GM23338 (cell line): ENCODE measurements around the gene TBC1D5.

Experiments used
- EZH2 ChIP-seq: fragments of 200-600 bp; sonication (generic); IDR thresholded peaks from one replicate; pipeline ENCODE4 v1.8.0; 2017; ENCODE audit warnings: antibody characterized with exemption, mild to moderate bottlenecking, low read depth; ENCODE audit not compliant: unreplicated experiment
- EZH2phosphoT487 ChIP-seq: fragments of 200-600 bp; sonication (generic); IDR thresholded peaks from one replicate; pipeline ENCODE4 v1.8.1; 2018; ENCODE audit warnings: antibody characterized with exemption; ENCODE audit not compliant: unreplicated experiment
- JUNB ChIP-seq: IDR thresholded peaks from one replicate; pipeline ENCODE4 v1.6.1; 2016; ENCODE audit warnings: antibody characterized with exemption; ENCODE audit not compliant: unreplicated experiment
- POLR2AphosphoS5 ChIP-seq: IDR thresholded peaks from 2 replicates; pipeline ENCODE4 v1.6.1; 2016; ENCODE audit warnings: antibody characterized with exemption, low read depth
- TF ChIP-seq, protein P1 (sequence below), 2 experiments: fragments of 200-600 bp in 1 of 2; sonication (generic) in 1 of 2; conservative IDR thresholded peaks; 2 replicates each; pipeline versions ENCODE4 v1.5.1 to v1.6.1; 2016 to 2017; ENCODE audit warnings: antibody characterized with exemption in 2 of 2, low read depth in 2 of 2, mild to moderate bottlenecking in 2 of 2, moderate library complexity in 1 of 2
- TF ChIP-seq, protein P2 (sequence below): IDR thresholded peaks from one replicate; pipeline ENCODE4 v1.6.1; 2018; ENCODE audit warnings: antibody characterized with exemption; ENCODE audit not compliant: unreplicated experiment

DNA sequence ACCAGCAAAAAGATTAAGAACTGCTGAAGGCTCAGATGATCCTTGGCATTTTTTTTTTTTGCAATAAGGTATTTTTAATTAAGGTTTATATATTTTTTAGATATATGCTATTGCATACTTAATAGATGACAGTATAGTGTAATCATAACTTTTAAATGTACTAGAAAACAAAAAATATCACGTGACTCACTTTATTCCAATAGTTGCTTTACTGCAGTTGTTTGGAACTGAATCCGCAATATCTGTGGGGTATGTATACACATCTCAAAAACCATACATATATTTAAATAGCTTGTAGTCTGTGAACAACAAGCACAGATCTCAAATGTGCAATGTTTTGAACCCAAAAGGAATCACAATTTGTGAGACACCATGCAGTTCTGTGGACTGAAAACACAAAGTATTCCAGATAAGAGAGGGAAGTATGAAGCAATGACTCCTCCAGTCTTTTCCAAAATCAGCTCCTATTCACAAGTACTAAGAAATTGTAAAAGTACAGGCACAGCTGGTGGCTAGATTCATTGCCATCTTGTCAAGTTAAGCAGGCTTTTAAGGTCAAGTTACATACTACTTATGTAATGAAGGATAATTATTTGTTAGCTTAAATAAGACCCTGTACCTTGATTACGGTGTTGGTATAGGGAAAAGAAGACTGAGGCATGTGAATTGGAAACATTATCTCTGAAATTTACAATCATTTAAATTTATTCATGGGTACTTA is 331.1 kb downstream of the TBC1D5 start:
- TF ChIP-seq, protein P1, sequence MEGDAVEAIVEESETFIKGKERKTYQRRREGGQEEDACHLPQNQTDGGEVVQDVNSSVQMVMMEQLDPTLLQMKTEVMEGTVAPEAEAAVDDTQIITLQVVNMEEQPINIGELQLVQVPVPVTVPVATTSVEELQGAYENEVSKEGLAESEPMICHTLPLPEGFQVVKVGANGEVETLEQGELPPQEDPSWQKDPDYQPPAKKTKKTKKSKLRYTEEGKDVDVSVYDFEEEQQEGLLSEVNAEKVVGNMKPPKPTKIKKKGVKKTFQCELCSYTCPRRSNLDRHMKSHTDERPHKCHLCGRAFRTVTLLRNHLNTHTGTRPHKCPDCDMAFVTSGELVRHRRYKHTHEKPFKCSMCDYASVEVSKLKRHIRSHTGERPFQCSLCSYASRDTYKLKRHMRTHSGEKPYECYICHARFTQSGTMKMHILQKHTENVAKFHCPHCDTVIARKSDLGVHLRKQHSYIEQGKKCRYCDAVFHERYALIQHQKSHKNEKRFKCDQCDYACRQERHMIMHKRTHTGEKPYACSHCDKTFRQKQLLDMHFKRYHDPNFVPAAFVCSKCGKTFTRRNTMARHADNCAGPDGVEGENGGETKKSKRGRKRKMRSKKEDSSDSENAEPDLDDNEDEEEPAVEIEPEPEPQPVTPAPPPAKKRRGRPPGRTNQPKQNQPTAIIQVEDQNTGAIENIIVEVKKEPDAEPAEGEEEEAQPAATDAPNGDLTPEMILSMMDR (conservative IDR thresholded peaks at IDR 0.05; ENCODE audit: low read depth in 2 of 2) = no peak
- TF ChIP-seq, protein P2, sequence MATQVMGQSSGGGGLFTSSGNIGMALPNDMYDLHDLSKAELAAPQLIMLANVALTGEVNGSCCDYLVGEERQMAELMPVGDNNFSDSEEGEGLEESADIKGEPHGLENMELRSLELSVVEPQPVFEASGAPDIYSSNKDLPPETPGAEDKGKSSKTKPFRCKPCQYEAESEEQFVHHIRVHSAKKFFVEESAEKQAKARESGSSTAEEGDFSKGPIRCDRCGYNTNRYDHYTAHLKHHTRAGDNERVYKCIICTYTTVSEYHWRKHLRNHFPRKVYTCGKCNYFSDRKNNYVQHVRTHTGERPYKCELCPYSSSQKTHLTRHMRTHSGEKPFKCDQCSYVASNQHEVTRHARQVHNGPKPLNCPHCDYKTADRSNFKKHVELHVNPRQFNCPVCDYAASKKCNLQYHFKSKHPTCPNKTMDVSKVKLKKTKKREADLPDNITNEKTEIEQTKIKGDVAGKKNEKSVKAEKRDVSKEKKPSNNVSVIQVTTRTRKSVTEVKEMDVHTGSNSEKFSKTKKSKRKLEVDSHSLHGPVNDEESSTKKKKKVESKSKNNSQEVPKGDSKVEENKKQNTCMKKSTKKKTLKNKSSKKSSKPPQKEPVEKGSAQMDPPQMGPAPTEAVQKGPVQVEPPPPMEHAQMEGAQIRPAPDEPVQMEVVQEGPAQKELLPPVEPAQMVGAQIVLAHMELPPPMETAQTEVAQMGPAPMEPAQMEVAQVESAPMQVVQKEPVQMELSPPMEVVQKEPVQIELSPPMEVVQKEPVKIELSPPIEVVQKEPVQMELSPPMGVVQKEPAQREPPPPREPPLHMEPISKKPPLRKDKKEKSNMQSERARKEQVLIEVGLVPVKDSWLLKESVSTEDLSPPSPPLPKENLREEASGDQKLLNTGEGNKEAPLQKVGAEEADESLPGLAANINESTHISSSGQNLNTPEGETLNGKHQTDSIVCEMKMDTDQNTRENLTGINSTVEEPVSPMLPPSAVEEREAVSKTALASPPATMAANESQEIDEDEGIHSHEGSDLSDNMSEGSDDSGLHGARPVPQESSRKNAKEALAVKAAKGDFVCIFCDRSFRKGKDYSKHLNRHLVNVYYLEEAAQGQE = no peak
- TF ChIP-seq POLR2AphosphoS5 = no peak
- no peak for TF ChIP-seq EZH2
- no peak for TF ChIP-seq EZH2phosphoT487
- TF ChIP-seq JUNB = no peak
